Measurements from ENCODE around the gene TMEM204.

Gene TMEM204

GRCh38 chr16:1601031-1601430, 67.6 kb downstream of the TMEM204 start:
- no peak for FAIRE-seq

- FAIRE-seq: no peak
These were observed 68.0 kb downstream of the TMEM204 start for GRCh38 chr16:1601489-1601888.

- FAIRE-seq: no peak
These were observed 68.8 kb downstream of the TMEM204 start for GRCh38 chr16:1602285-1602684.

Measured in islet of Langerhans (tissue), 1 donor.